IPS-11a (cell line): ENCODE results near the gene XPR1.
"Not testable (repeated sequence)": the region's sequence is repeated elsewhere in the genome, so short reads cannot be mapped to it uniquely, and the experiment has no call there.

ENCODE experiments used
- H3K4me3 ChIP-seq: one replicate; pipeline ENCODE4 v1.5.1; 2013; ENCODE audit warnings: low read depth, low read length, control low read depth

XPR1 gene

DNA sequence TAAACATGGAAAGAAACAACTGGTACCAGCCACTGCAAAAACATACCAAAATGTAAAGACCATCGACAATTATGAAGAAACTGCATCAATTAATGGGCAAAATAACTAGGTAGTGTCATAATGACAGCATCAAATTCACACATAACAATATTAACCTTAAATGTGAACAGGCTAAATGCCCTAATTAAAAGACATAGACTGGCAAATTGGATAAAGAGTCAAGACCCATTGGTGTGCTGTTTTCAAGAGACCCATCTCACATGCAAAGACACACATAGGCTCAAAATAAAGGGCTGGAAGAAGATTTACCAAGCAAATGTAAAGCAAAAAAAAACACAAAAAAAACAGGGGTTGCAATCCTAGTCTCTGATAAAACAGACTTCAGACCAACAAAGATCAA is 201.4 kb downstream of the XPR1 start:
- not testable (repeated sequence) for H3K4me3 ChIP-seq

DNA sequence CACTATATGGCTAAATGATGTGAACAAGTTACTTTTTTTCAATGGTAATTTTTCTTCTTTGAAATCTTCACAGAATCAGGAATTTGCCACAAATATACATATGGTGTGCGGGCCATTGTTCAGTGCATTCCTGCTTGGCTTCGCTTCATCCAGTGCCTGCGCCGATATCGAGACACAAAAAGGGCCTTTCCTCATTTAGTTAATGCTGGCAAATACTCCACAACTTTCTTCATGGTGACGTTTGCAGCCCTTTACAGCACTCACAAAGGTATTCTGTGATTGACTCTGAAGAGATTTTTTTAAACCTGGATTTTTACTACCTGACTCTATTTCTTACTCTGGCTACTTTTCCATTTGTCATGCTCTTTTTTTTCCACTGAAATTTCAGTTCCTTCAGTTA is 204.6 kb downstream of the XPR1 start:
- no peak overlapping the region for H3K4me3 ChIP-seq

DNA sequence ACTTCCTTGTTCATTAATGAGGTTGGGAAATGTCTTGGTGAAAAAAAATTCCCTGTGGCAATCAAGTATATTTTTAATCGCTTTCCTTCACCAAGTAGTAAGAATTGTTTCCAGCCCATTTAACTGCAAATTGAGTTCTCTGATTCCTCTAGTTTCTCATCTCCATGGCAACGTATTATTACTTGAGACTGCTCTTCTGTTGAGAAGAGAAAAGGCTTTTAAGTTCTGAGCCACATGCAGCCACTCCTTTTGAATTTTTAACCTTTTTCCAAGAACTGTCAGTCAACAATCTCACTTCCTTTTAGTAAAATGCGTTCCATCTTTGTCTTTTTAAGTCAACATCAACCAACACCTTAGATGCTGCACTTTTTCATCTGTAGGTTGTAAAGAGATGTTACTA is 205.2 kb downstream of the XPR1 start:
- H3K4me3 ChIP-seq, result no peak overlapping the region

DNA sequence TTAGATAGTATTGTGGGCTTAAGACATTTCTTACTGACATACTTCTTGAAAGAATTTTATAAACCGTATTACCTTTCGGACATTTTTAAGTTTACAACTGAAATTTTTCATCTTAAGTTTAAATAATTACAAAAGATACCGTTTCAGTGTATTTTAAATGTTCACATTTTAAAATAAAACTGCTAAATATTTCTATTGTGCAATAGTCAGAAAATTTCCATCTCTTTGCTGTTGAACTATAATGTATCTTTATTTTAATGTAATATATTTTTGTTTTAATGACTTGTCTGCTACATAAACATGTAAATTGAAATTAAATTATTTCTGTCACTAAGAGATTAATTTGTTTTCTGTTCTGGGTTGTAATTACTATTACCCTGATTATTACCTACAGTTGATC is 206.7 kb downstream of the XPR1 start:
- H3K4me3 ChIP-seq, result no peak overlapping the region

DNA sequence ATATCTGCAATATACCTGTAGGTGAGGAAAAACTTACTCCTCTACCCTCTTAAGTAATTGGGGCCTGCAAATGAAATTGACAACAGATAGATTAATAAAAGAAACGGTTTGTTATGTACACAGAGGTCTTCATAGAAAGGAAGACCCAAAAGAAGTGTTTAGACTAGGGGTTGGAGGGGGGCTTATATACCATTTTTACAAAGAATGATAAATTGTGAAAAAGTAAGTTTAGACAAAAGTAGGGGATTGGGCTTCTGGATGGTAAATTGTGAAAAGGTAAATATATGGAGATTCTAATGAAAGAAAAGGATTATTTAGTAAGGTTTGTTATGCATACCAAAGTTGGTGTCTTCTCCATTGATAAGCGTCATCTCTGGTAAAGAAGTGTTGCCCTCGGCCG is 207.7 kb downstream of the XPR1 start:
- H3K4me3 ChIP-seq, result no peak overlapping the region

DNA sequence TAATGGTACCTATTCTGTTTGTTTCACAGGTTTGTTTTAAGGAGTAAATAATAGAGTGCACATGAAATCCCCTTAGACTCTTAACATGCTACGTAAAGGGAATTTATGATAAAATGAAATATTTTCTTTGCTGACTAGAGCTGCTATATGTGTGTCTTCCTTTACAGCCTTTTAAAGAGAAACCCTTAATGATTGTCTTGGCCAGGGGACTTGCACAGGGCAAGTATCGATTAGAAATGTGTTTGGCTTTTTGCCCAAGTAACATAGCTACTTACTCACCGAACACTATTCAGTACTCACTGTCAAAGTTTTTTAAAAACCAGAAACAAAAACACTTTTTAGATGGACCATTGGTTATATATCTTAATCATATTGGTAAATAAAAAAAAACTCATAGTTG is 209.6 kb downstream of the XPR1 start:
- H3K4me3 ChIP-seq, result no peak overlapping the region

DNA sequence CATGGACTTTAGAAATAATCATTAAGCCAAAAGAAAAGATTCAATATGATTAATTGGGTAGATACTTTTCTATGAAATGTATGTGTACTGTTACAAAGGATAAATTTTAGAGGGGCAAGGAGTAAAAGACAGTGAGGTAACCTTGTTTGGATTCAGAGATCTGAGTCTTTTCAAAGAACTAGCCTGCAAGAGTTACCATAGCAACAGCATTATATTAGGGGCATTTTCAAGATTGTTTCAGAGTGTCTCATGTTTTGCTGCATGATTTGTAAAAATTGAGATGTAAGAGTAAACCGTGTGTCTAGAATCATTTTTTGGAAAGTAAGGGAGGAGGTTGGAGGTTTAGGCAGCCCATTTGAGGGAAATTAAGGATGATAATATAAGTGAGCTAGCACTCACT is 210.2 kb downstream of the XPR1 start:
- H3K4me3 ChIP-seq, result no peak overlapping the region

DNA sequence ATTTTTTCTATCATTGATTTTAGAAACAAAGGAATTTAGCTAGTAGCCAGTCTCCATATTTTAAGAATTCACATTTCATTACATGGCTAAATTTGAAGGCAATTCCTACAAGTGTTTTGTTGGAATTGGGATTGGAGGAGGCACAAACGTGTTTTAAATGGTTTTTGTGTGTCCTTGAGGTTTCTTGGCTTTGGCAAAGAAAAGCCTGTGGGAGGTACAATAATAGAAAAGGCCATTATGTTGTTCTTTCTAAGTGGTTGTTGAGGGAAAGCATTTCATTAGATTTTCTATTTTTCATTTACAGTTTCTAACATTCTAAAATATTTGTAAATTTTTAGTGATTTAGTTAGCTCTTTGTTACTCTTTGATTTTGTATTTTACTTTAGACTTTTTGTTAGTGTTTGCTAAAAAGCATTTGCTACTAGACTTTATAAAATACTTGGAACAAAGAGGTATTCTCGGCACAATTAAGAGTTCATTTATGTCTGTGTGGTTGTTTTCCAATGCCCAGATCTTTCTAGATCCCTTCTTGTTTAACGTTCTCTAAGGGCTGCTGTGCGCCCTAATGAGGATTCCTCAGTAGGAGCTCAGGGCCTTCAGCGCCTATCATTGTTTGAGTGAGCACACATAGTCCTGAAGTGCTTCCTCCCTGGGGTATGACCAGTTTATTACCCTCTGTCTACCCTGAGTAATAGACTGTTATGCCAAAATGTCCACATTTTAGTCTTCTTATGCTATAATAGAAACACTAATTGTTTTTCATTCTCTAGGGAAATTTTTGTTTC is 210.9 kb downstream of the XPR1 start:
- H3K4me3 ChIP-seq, result no peak overlapping the region

DNA sequence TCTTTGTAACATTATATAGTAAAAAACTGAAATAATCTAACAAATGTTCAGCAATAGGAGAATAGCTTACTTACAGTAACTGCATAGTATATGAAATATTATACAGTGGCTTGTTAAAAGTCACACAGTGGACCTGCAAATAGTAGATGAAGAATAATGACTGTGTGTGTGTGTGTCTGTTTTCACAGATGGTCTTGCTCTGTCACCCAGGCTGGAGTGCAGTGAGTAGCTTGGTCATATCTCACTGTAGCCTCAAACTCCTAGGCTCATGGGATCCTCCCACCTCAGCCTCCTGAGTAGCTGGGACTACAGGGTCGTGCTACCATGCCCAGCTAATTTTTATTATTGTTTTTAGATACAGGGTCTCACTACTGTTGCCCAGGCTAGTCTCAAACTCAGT is 213.5 kb downstream of the XPR1 start:
- H3K4me3 ChIP-seq, result no peak overlapping the region

DNA sequence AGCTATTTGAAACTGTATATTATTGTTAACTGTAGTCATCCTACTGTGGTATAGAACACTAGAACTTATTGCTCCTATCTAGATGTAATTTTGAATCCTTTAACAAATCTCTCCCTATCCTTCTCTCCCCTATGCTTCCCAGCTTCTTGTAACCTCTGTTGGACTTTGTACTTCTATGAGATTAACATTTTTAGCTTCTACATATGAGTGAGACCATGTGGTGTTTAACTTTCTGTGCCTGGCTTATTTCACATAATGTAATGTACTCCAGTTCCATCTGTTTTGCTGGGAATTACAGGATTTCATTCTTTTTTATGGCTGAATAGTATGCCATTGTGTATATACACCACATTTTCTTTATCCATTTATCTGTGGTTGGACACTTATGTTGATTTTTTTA is 216.4 kb downstream of the XPR1 start:
- H3K4me3 ChIP-seq, result no peak overlapping the region

DNA sequence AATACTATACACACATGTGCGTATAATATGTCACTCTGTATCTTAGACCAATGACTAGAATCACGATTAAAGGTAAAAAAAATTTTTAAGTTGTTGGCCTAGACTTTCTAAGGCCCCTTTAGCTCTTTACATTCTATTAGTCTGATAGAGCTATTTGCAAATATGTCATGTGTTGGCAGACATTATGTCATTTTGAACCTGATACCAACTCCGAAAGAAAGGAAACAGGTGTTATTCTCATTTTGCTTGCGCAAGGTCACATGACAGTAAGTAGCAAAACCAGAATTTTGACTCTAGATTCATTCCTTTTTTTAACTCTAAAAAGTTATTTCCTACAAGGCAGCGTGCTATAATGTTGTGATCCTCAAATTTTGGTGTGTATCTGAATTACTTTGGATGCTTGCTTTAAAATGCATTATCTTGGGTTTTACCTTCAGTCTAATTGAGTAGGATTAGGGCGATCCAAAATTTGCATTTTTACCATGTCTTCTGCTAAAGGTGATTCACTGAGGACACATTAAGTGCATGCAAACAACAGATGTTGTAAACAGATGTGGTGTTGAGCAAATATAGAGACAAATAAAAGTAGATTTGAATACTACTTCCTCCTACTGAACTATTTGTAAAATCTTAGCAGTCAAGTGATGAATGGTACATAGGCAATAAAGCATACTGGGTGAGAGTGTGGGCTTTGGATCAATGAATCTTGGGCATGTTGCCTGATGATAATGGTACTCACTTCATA is 217.4 kb downstream of the XPR1 start:
- no peak overlapping the region for H3K4me3 ChIP-seq

DNA sequence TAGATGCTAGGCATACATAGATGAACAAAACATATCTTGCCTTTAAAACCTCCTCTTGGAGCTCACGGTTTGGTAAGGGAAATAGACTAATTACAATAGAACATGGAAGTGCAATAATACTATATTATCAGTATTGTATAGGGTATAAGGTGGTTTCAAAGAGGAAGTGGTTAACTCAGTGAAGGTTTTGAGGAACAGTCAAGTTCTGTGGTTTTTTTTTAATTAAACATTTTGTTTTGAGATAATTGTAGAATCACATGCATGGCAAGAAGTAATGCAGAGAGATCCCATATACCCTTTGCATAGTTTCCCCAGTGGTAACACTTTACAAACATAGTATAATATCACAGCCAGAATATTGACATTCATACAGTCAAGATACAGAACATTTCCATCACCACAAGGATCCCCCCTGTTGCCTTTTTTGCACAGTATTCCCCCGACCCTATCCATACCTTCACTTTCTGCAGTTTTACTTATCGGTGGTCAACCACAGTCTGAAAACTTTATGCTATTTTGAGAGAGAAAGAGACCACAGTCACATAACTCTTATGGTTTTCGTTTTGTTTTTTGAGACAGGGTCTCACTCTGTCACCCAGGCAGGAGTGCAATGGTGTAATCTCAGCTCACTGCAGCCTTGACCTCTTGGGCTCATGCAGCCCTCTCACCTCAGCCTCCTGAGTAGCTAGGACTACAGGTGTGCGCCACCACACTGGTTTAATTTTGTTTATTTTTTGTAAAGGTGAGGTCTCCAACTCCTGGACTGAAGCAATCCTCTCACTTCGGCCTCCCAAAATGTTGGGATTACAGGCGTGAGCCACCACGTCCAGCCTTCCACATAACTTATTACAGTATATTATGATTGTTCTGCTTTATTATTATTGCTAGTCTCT is 220.4 kb downstream of the XPR1 start:
- no peak overlapping the region for H3K4me3 ChIP-seq

DNA sequence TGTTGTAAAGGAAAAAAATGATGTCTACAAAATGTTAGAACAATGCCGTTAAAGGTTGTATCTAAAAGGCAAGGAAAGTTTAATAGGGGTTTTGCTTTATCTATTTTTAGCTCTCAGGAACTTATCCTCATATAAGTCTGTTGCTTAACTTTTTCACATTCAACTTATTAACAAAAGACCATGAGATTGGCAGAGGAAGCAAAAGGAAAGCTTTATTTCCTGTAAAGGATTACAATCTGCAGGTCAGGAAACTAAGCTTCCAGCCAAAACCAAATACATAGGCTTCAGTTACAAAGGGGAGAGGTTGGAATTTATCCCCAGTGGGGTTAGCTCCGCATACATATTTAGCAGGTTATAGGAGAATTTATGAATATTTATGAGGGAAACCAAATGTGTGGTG is 222.2 kb downstream of the XPR1 start:
- no peak overlapping the region for H3K4me3 ChIP-seq

DNA sequence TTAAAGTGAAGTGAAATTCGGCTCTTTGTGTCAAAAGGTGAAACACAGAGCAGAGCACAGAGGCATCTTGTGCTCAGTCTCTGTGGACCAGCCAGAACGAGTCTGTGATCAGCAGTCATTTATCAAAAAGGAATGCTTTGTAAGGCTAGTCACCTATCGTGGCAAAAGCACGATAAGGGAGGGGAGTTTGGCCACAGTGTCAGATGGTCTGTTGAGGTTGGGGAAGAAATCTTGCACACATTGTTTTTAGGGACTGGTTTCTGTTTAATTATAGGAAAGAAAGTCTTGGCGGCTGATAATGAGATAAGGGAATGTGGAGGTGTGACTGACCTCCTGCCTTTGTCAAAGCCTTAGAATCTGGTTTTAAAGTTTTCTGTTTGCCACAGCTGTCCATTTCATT is 222.6 kb downstream of the XPR1 start:
- no peak overlapping the region for H3K4me3 ChIP-seq

DNA sequence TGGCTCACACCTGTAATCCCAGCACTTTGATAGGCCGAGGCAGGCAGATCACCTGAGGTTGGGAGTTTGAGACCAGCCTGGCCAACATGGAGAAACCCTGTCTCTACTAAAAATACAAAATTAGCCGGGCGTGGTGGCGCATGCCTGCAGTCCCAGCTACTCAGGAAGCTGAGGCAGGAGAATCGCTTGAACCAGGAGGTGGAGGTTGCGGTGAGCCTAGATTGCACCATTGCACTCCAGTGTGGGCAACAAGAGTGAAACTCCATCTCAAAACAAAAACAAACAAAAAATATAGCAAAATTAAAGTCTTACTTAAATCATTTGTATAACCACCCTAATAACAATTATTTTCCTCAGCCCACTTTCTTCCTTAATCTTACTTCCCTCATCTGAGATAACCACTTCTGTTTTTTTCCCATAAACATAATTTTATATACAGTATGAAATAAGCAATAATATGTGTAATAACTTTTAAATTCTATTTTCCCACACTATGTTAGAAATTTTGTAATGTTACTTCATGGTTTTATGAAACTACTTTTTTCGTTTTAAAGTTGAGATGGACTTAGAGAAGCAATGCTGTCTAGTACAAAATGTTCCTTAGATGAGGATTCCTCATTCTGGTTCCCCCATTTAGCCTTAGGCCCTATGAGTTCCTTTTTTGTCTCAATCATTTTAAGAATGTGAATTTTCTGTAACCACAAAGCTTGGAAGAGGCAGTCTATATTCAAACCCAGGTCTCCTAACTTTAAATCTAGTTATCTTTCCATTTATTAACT is 226.3 kb downstream of the XPR1 start:
- not testable (repeated sequence) for H3K4me3 ChIP-seq

DNA sequence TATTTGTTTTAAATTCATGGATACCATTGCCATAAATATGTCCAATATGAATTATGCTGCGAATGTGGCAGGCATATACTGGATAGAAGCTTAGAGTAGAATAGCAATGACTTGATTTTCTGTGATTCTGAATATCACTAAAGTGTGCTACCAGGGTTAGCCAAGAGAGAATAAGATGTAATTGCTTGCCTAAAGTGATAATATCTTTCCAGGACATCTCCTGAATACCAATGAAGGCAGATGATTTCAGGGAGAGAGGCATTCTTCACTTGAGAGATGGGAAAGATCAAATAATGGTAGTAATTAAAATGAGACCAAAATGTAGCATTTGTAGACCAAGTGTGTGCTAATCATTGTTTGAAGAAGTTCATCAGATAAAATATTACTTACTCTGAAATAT is 227.5 kb downstream of the XPR1 start:
- H3K4me3 ChIP-seq, result no peak overlapping the region

DNA sequence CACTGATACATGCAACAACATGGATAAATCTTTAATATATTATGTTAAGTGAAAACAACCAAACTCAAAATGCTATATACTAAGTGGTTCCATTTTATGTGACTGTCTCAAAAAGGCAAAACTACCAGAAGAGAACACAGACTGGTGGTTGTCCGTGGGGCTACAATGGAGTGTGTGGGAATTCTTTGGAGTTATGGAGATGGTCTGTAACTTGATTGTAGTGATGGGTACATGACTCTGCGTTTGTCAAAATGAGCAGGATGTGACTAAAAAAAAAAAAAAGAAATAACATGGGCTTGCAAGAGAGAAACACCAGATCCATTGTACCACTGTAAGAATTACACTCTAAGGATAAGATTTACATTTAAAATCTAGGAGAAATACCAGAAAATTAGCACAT is 228.7 kb downstream of the XPR1 start:
- H3K4me3 ChIP-seq, result no peak overlapping the region

DNA sequence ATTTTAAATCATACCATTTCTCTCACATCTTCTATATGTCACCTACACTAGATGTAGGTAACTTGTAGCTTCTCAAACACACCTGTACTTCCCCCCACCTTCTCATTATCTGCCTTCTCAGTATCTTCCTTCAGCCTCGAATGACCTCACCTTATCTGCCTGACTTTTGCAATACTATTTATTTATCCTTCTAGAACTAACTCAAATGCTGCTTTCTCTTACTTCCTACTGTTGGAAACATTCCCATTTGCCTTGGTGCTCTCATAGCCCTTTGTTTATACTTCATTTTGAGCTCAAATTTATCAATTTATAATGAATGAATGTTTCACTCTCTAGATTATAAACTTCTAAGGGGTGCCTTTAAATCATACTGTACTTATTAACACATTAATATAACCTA is 230.5 kb downstream of the XPR1 start:
- no peak overlapping the region for H3K4me3 ChIP-seq

DNA sequence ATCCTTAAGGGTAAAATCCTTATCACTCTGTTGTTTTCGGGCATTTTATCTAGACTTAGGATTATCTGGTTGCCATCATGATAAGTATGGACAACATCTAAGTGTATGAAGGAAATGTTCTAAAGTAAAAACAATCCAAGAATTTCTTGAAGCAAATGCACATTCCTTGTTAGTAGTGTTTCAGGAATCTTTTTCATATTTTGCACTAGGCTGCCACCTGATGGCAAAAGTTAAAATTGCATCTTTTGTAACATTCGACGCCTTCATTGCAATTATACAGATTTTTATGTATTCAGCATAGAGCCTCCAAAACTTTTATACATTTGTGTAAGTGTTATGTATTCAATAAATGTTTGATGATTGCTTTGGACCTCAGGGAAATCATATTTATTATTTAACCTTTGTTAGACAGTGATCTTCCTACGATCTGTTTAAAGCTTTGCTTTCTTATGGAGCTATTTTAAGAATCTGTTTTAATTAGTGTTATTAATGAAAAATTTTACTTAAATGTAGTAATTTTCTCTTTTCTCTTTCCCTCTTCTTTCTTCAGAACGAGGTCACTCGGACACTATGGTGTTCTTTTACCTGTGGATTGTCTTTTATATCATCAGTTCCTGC is 231.4 kb downstream of the XPR1 start:
- H3K4me3 ChIP-seq, result no peak overlapping the region

DNA sequence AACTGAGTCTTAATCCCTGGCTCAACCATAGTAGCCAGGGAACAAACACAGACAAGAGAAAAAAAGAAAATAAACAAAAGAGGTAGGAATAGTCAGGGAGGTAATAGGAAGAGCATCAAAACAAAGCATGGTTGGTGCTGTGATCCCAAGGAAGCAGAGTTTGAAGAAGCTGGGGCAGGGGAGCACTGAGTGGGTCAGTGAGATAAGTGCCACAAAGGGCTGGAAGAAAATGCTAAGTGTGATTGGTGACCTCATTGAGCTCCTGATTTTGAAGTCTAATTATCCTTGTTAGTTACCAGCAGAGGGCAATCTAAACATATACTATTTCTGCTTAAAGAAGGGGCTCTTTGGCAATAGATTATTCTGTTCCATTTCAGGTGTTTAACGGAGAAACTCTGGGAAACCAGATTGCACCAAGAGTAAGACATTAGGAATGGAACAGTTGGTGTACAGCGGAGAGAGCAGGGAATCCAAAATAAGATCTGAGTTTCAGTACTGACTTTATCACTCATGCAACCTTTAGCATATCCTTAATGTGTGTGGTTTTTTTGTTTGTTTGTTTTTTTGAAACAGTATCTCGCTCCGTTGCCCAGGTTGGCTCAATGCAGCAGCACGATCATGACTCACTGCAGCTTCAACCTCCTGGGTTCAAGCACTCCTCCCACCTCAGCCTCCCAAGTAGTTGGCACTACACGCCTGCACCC is 250.1 kb downstream of the XPR1 start:
- no peak overlapping the region for H3K4me3 ChIP-seq
